Upper lobe of left lung (tissue), 6 donors: ENCODE measurements around the gene TOX2. TPM values are rescaled to one million over a fixed set of nuclear protein-coding genes. Genes with fewer than 3 reads are reported as not detected.
A peak's percentile ranks its signal among the peaks of the same experiment; 100 is the strongest.

ENCODE experiments used
- ATAC-seq, 2 donors: fragments of 200-7000 bp; cut with Tn5 transposase; one replicate each; pipeline ENCODE4 v1.9.1; 2022; ENCODE audit warnings: mild to moderate bottlenecking in 2 of 2, moderate library complexity in 2 of 2; ENCODE audit not compliant: low FRiP score in 2 of 2
- DNase-seq, 2 donors: peaks; one replicate each; pipeline ENCODE4 v3.0.0-alpha.2; 2019 to 2020
- H3K27ac ChIP-seq, 4 donors: fragments of 200-600 bp; sonication (generic); one replicate each; pipeline ENCODE4 v1.5.1; 2016 to 2019
- H3K27me3 ChIP-seq, 4 donors: fragments of 200-600 bp; sonication (generic); one replicate each; pipeline ENCODE4 v1.5.1; 2017 to 2019
- H3K36me3 ChIP-seq, 4 donors: fragments of 200-600 bp; sonication (generic); one replicate each; pipeline ENCODE4 v1.5.1; 2016 to 2019
- H3K4me1 ChIP-seq, 4 donors: fragments of 200-600 bp; sonication (generic); one replicate each; pipeline ENCODE4 v1.5.1; 2018 to 2019
- H3K4me3 ChIP-seq, 4 donors: fragments of 200-600 bp; sonication (generic); one replicate each; pipeline ENCODE4 v1.5.1; 2017 to 2019; ENCODE audit warnings: mild to moderate bottlenecking in 2 of 4, moderate library complexity in 1 of 4
- H3K9me3 ChIP-seq, 4 donors: fragments of 200-600 bp; sonication (generic); one replicate each; pipeline ENCODE4 v1.5.1; 2018 to 2019
- CTCF ChIP-seq, 6 experiments: fragments of 450-650 bp in 4 of 6; fragments of 200-600 bp in 2 of 6; sonication (generic) in 2 of 6; IDR thresholded peaks; one replicate each; pipeline ENCODE4 v1.5.1; 2016 to 2019; ENCODE audit warnings: antibody characterized with exemption in 6 of 6
- EP300 ChIP-seq, 4 donors: sonication (generic); formaldehyde crosslinking; IDR thresholded peaks; one replicate each; pipeline ENCODE4 v1.5.1; 2017; ENCODE audit warnings: antibody characterized with exemption in 4 of 4, control low read depth in 2 of 4
- POLR2A ChIP-seq, 4 donors: fragments of 450-650 bp; IDR thresholded peaks; one replicate each; pipeline ENCODE4 v1.5.1; 2016 to 2017; ENCODE audit warnings: antibody characterized with exemption in 4 of 4, mild to moderate bottlenecking in 2 of 4
- POLR2AphosphoS5 ChIP-seq, 2 donors: sonication (generic); formaldehyde crosslinking; IDR thresholded peaks; one replicate each; pipeline ENCODE4 v1.5.1; 2017; ENCODE audit warnings: antibody characterized with exemption in 2 of 2
- WGBS, 2 donors: methylation state at CpG; one replicate each; pipeline ENCODE4 v1.1.5; 2017 to 2018; 5-methylcytosine and 5-hydroxymethylcytosine counted together
- total RNA-seq, 6 donors: library from RNA; depleted of rRNA in 4 of 6; stranded (reverse); fragments of >200 nt in 4 of 6; gene quantifications; one replicate each; pipeline versions ENCODE4 v1.1.0 to v1.2.1, GENCODE V29; 2016 to 2021
- donor health status: DM: no; HTN: no; CAD: no; lungs with moderate emphysema.
- donor health status: DM: no; HTN: yes; CAD: no; lungs with severe emphysema.

TOX2 gene
- total RNA-seq, 6 donors from 2014 or later: 7.2 to 29.3 (median 23.7) TPM

GRCh38 chr20:44092551-44093248 is 178.0 kb downstream of the TOX2 start:
- DNase-seq (no peak), ATAC-seq (no peak)
- H3K36me3 ChIP-seq: no peaks in the 10 kb centered on the region
- H3K27me3 ChIP-seq: no peaks in the 10 kb centered on the region
- 58 to 66% methylated on average over 9 of the region's 9 CpGs for WGBS, 2 donors
- peaks cover 0 to 6% (median 0%) of the 10 kb centered on the region in 4 donors for H3K4me1 ChIP-seq
- TF ChIP-seq EP300 (IDR thresholded peaks at IDR 0.05): no peak
- TF ChIP-seq CTCF (IDR thresholded peaks at IDR 0.05): peak; percentile 16 to 43 (median 26)
- H3K9me3 ChIP-seq: no peaks in the 10 kb centered on the region
- H3K27ac ChIP-seq: no peak overlapping the region
- H3K4me3 ChIP-seq: no peak overlapping the region

- H3K9me3 ChIP-seq: no peaks in the 10 kb centered on the region
Observed at GRCh38 chr20:44093249-44093582, 178.6 kb downstream of the TOX2 start.

GRCh38 chr20:44095831-44096230 is 181.2 kb downstream of the TOX2 start:
- no peak for DNase-seq
- no peak for ATAC-seq
- H3K9me3 ChIP-seq: no peaks in the 10 kb centered on the region
- H3K27ac ChIP-seq: no peak overlapping the region
- WGBS, 2 donors: 80 to 82% methylated on average over 7 of the region's 7 CpGs
- no peaks in the 10 kb centered on the region for H3K4me1 ChIP-seq
- no peak for TF ChIP-seq POLR2A (IDR thresholded peaks at IDR 0.05)
- no peak for TF ChIP-seq POLR2AphosphoS5 (IDR thresholded peaks at IDR 0.05)
- TF ChIP-seq EP300 (IDR thresholded peaks at IDR 0.05): no peak
- TF ChIP-seq CTCF (IDR thresholded peaks at IDR 0.05): no peak
- H3K4me3 ChIP-seq: no peak overlapping the region
- H3K27me3 ChIP-seq: no peaks in the 10 kb centered on the region
- no peaks in the 10 kb centered on the region for H3K36me3 ChIP-seq

More at GRCh38 chr20:44093249-44093582, 178.6 kb downstream of the TOX2 start:
- 81 to 85% methylated on average over 2 of the region's 2 CpGs for WGBS, 2 donors
- DNase-seq (no peak), ATAC-seq (no peak)
- Histone ChIP-seq H3K27me3 (no peaks in the 10 kb centered on the region), H3K4me1 (peaks cover 0 to 6% (median 0%) of the 10 kb centered on the region in 4 donors), H3K36me3 (no peaks in the 10 kb centered on the region), H3K27ac (no peak overlapping the region), H3K4me3 (no peak overlapping the region)
- TF ChIP-seq CTCF (IDR thresholded peaks at IDR 0.05) (no peak), EP300 (IDR thresholded peaks at IDR 0.05) (no peak), POLR2AphosphoS5 (IDR thresholded peaks at IDR 0.05) (no peak), POLR2A (IDR thresholded peaks at IDR 0.05) (no peak)

GRCh38 chr20:44097521-44098255 is 183.0 kb downstream of the TOX2 start:
- Histone ChIP-seq H3K4me1 (no peaks in the 10 kb centered on the region), H3K9me3 (peaks cover 0 to 5% (median 0%) of the 10 kb centered on the region in 4 donors), H3K4me3 (no peak overlapping the region), H3K36me3 (no peaks in the 10 kb centered on the region), H3K27me3 (no peaks in the 10 kb centered on the region), H3K27ac (no peak overlapping the region)
- DNase-seq (no peak), ATAC-seq (no peak)
- TF ChIP-seq CTCF (IDR thresholded peaks at IDR 0.05) (no peak), POLR2AphosphoS5 (IDR thresholded peaks at IDR 0.05) (no peak), EP300 (IDR thresholded peaks at IDR 0.05) (no peak), POLR2A (IDR thresholded peaks at IDR 0.05) (no peak)
- 72 to 78% methylated on average over 13 to 14 of the region's 14 CpGs for WGBS, 2 donors
